Brain microvascular endothelial cell (primary cell): ENCODE measurements around the gene DOCK1.
"Not testable (repeated sequence)": the region's sequence is repeated elsewhere in the genome, so short reads cannot be mapped to it uniquely, and the experiment has no call there.

Experiments used
- DNase-seq: peaks from one replicate; pipeline ENCODE4 v3.0.0-alpha.2; 2020
- H3K27ac ChIP-seq: fragments of 250-450 bp; sonication (Bioruptor Pico); 2 replicates; pipeline ENCODE4 v1.5.1; 2020; ENCODE audit warnings: mild to moderate bottlenecking, moderate library complexity
- H3K27me3 ChIP-seq: fragments of 250-450 bp; sonication (Bioruptor Pico); replicated peaks from 2 replicates; pipeline ENCODE4 v1.5.1; 2020; ENCODE audit warnings: mild to moderate bottlenecking
- H3K36me3 ChIP-seq: fragments of 250-450 bp; sonication (Bioruptor Pico); replicated peaks from 2 replicates; pipeline ENCODE4 v1.5.1; 2020; ENCODE audit warnings: mild to moderate bottlenecking
- H3K4me3 ChIP-seq: 2 replicates; pipeline ENCODE4 v1.5.1; 2011; ENCODE audit warnings: low read depth, mild to moderate bottlenecking, control low read depth, low read length, moderate library complexity
- in situ Hi-C: cut with HindIII; loops from 2 replicates; pipeline ENCODE4 v1.10.0; 2017; ENCODE audit warnings: low sequenced_read_pairs, low pct_ligation_motif_present
- TF ChIP-seq, protein P1 (sequence below): IDR thresholded peaks from 2 replicates; pipeline ENCODE4 v1.5.1; 2011; ENCODE audit warnings: low read depth, mild to moderate bottlenecking, moderate library complexity, low read length, control low read depth, inconsistent platforms; ENCODE audit errors: missing control alignments

The DOCK1 gene

DNA sequence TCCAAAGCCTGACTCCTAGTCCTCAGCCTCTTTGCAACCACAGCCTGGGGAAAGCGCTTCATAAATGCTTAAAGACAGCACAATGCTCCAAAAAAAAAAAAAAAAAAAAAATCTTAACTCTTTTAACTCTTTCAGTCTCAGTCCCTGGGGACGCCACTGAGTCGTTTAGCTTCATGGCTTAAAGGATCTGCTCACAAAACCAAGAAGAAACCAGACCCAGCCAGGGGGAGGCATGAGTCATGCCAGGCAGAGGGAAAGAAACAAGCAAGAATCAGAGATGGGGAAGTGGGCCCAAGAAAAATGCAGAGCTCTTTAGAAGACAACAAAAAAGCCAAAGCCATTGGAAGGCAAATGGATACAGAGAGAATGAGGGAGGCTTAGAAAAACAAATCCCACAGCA, 32.5 kb upstream of the DOCK1 start:
- TF ChIP-seq, protein P1, sequence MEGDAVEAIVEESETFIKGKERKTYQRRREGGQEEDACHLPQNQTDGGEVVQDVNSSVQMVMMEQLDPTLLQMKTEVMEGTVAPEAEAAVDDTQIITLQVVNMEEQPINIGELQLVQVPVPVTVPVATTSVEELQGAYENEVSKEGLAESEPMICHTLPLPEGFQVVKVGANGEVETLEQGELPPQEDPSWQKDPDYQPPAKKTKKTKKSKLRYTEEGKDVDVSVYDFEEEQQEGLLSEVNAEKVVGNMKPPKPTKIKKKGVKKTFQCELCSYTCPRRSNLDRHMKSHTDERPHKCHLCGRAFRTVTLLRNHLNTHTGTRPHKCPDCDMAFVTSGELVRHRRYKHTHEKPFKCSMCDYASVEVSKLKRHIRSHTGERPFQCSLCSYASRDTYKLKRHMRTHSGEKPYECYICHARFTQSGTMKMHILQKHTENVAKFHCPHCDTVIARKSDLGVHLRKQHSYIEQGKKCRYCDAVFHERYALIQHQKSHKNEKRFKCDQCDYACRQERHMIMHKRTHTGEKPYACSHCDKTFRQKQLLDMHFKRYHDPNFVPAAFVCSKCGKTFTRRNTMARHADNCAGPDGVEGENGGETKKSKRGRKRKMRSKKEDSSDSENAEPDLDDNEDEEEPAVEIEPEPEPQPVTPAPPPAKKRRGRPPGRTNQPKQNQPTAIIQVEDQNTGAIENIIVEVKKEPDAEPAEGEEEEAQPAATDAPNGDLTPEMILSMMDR = no peak
- no peak overlapping the region for H3K4me3 ChIP-seq
- in situ Hi-C loops = no loop called here
- H3K36me3 ChIP-seq = no peaks in the 10 kb centered on the region
- H3K27ac ChIP-seq = no peak overlapping the region
- no peaks in the 10 kb centered on the region for H3K27me3 ChIP-seq
- DNase-seq = peak; percentile 7

- in situ Hi-C loops = no loop called here
- DNase-seq = no peak
- TF ChIP-seq, protein P1 = no peak
- Histone ChIP-seq H3K4me3 (no peak overlapping the region), H3K27me3 (no peaks in the 10 kb centered on the region), H3K27ac (no peak overlapping the region), H3K36me3 (no peaks in the 10 kb centered on the region)
Measured at GRCh38 chr10:126876456-126876855, 28.8 kb upstream of the DOCK1 start.

- H3K27ac ChIP-seq = no peak overlapping the region
- TF ChIP-seq, protein P1 = no peak
- H3K36me3 ChIP-seq = no peaks in the 10 kb centered on the region
- H3K4me3 ChIP-seq = no peak overlapping the region
- in situ Hi-C loops = no loop called here
- no peak for DNase-seq
- H3K27me3 ChIP-seq = no peaks in the 10 kb centered on the region
Measured at GRCh38 chr10:126877390-126877789, 27.8 kb upstream of the DOCK1 start.

DNA sequence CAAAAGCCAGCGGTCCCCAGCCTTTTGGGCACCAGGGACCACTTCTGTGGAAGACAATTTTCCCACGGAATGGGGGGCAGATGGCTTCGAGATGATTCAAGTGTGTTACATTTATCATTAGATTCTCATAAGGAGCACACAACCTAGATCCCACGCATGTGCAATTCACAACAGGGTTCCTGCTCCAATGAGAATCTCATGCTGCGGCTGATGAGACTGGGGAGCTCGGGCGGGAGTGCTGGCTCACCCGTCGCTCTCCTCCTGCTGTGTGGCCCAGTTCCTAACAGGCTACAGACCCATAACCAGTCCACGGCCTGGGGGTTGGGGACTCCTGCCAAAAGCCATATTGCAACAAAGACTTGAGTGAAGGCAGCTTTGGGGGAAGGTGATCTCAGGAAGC, 26.6 kb upstream of the DOCK1 start:
- no peak overlapping the region for H3K27ac ChIP-seq
- no peaks in the 10 kb centered on the region for H3K27me3 ChIP-seq
- no peak for DNase-seq
- in situ Hi-C loops = no loop called here
- no peak overlapping the region for H3K4me3 ChIP-seq
- TF ChIP-seq, protein P1 = no peak
- no peaks in the 10 kb centered on the region for H3K36me3 ChIP-seq

DNA sequence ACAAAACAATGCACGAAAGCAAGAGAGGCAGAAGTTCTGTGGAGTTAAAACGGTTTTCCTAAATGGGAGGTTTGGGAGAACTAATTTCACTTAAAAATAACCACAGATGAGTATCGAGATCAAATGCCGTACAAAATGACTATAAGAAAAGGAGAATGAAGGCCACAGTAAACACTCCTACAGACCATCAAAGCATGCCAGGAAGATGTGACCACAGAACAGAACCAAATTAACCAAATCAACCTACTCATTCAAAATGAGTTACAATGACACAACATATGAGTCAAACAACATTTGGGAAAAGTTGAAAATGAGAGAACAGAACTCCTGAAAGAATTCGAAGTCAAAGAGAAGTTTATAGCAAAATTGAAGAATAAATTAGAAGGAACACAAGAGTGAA, 24.3 kb upstream of the DOCK1 start:
- in situ Hi-C loops = no loop called here
- no peaks in the 10 kb centered on the region for H3K27me3 ChIP-seq
- no peaks in the 10 kb centered on the region for H3K36me3 ChIP-seq
- H3K27ac ChIP-seq = no peak overlapping the region
- no peak for DNase-seq
- H3K4me3 ChIP-seq = no peak overlapping the region
- TF ChIP-seq, protein P1 = no peak

GRCh38 chr10:126882055-126882454, 23.2 kb upstream of the DOCK1 start:
- DNase-seq, H3K27me3 ChIP-seq, H3K4me3 ChIP-seq, in situ Hi-C loops, H3K36me3 ChIP-seq, H3K27ac ChIP-seq: not testable (repeated sequence)

- H3K27me3 ChIP-seq, DNase-seq, H3K4me3 ChIP-seq, H3K27ac ChIP-seq, in situ Hi-C loops, H3K36me3 ChIP-seq: not testable (repeated sequence)
Measured at GRCh38 chr10:126888436-126888835, 16.8 kb upstream of the DOCK1 start.
